ENCODE measurements around the gene CNTN6.

DNA sequence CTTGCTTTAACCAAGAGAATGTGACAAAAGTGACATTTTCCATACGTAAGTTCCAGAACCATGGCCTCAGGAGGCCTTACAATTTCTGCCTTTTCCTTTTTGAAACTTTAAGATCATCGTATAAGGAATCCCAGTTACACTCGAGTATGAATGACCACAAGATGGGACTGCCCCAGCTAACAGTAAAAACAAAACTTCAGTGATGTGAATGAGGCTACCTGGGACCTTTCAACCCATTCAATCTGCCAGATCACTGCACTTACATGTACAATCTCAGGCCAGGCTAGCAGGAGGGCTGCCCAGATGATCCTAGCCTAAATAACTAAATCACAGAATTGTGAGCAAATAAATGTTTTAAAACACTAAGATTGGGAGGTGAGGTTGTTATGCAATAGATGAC is 328.8 kb downstream of the CNTN6 start:
- TF ChIP-seq POLR2AphosphoS5 (IDR thresholded peaks at IDR 0.05; ENCODE audit: low read depth, low read length) (no peak), EP300 (IDR thresholded peaks at IDR 0.05; ENCODE audit: borderline replicate concordance in 1 of 2, low read depth in 1 of 2, low read length in 1 of 2) (no peak), TCF12 (IDR thresholded peaks at IDR 0.05) (no peak), MEF2A (IDR thresholded peaks at IDR 0.05; ENCODE audit: borderline replicate concordance, low read depth) (no peak), GABPA (IDR thresholded peaks at IDR 0.05; ENCODE audit: low read depth) (no peak)
- TF ChIP-seq, protein P1, sequence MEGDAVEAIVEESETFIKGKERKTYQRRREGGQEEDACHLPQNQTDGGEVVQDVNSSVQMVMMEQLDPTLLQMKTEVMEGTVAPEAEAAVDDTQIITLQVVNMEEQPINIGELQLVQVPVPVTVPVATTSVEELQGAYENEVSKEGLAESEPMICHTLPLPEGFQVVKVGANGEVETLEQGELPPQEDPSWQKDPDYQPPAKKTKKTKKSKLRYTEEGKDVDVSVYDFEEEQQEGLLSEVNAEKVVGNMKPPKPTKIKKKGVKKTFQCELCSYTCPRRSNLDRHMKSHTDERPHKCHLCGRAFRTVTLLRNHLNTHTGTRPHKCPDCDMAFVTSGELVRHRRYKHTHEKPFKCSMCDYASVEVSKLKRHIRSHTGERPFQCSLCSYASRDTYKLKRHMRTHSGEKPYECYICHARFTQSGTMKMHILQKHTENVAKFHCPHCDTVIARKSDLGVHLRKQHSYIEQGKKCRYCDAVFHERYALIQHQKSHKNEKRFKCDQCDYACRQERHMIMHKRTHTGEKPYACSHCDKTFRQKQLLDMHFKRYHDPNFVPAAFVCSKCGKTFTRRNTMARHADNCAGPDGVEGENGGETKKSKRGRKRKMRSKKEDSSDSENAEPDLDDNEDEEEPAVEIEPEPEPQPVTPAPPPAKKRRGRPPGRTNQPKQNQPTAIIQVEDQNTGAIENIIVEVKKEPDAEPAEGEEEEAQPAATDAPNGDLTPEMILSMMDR (IDR thresholded peaks at IDR 0.05), result no peak
- TF ChIP-seq, protein P2, sequence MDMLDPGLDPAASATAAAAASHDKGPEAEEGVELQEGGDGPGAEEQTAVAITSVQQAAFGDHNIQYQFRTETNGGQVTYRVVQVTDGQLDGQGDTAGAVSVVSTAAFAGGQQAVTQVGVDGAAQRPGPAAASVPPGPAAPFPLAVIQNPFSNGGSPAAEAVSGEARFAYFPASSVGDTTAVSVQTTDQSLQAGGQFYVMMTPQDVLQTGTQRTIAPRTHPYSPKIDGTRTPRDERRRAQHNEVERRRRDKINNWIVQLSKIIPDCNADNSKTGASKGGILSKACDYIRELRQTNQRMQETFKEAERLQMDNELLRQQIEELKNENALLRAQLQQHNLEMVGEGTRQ (IDR thresholded peaks at IDR 0.05; ENCODE audit: borderline replicate concordance, low read depth, low read length), result no peak
- TF ChIP-seq, protein P3, sequence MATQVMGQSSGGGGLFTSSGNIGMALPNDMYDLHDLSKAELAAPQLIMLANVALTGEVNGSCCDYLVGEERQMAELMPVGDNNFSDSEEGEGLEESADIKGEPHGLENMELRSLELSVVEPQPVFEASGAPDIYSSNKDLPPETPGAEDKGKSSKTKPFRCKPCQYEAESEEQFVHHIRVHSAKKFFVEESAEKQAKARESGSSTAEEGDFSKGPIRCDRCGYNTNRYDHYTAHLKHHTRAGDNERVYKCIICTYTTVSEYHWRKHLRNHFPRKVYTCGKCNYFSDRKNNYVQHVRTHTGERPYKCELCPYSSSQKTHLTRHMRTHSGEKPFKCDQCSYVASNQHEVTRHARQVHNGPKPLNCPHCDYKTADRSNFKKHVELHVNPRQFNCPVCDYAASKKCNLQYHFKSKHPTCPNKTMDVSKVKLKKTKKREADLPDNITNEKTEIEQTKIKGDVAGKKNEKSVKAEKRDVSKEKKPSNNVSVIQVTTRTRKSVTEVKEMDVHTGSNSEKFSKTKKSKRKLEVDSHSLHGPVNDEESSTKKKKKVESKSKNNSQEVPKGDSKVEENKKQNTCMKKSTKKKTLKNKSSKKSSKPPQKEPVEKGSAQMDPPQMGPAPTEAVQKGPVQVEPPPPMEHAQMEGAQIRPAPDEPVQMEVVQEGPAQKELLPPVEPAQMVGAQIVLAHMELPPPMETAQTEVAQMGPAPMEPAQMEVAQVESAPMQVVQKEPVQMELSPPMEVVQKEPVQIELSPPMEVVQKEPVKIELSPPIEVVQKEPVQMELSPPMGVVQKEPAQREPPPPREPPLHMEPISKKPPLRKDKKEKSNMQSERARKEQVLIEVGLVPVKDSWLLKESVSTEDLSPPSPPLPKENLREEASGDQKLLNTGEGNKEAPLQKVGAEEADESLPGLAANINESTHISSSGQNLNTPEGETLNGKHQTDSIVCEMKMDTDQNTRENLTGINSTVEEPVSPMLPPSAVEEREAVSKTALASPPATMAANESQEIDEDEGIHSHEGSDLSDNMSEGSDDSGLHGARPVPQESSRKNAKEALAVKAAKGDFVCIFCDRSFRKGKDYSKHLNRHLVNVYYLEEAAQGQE (IDR thresholded peaks at IDR 0.05; ENCODE audit: low read depth, low read length), result no peak
- TF ChIP-seq, protein P4, sequence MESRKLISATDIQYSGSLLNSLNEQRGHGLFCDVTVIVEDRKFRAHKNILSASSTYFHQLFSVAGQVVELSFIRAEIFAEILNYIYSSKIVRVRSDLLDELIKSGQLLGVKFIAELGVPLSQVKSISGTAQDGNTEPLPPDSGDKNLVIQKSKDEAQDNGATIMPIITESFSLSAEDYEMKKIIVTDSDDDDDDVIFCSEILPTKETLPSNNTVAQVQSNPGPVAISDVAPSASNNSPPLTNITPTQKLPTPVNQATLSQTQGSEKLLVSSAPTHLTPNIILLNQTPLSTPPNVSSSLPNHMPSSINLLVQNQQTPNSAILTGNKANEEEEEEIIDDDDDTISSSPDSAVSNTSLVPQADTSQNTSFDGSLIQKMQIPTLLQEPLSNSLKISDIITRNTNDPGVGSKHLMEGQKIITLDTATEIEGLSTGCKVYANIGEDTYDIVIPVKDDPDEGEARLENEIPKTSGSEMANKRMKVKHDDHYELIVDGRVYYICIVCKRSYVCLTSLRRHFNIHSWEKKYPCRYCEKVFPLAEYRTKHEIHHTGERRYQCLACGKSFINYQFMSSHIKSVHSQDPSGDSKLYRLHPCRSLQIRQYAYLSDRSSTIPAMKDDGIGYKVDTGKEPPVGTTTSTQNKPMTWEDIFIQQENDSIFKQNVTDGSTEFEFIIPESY (IDR thresholded peaks at IDR 0.05; ENCODE audit: borderline replicate concordance, low read depth), result no peak
- TF ChIP-seq, protein P5, sequence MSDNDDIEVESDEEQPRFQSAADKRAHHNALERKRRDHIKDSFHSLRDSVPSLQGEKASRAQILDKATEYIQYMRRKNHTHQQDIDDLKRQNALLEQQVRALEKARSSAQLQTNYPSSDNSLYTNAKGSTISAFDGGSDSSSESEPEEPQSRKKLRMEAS (IDR thresholded peaks at IDR 0.05; ENCODE audit: low read depth), result no peak
